ENCODE results near the gene CCL11. TPM values are rescaled to one million over a fixed set of nuclear protein-coding genes. Genes with fewer than 3 reads are reported as not detected.

Gene CCL11
- total RNA-seq, 3 donors from 2014 or later, result not detected

DNA sequence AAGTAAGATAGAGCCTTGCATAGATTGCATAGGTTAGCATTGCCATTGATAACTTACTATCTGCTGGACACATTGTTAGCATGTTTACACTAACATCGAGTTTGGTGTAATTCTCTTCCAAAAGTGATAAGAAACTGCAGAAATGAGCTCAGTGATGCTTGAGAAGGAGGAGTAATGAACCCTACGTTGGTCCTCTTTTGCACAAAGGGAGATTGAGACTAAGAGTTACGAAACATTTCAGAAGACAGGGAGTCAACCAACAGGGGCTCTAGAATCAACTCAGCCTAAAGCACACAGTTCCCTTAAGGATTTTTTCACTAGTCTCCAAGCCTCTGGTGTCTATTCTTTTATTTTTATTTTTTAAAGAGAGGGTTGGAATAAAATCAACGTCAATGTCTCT, 8.7 kb upstream of the CCL11 start:
- H3K4me3 Mint-ChIP-seq, result no peak overlapping the region
- H3K9me3 Mint-ChIP-seq, result no peaks in the 10 kb centered on the region
- no peak for ATAC-seq
- H3K27me3 Mint-ChIP-seq (ENCODE audit: low read depth), result peaks cover 47% of the 10 kb centered on the region
- no peak for DNase-seq
- H3K4me1 Mint-ChIP-seq (ENCODE audit: low read depth), result no peaks in the 10 kb centered on the region
- H3K36me3 Mint-ChIP-seq (ENCODE audit: insufficient read depth), result no peaks in the 10 kb centered on the region

DNA sequence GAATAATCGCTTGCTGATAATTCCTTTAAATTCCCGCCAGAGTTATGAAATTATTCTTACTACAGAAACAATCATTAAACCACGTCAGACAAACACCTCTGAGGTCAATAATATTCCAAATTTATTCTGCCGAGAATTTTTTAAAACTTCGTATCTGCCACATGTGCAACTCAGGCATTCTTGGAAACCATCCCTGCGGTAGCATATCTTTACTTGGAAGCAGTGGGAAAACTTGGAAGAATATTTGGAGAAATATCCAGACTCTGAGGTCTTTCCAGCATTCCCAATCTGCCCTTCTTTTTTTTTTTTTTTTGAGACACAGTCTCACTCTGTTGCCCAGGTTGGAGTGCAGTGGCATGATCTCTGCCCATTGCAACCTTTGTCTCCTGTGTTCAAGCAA, 2.0 kb upstream of the CCL11 start:
- no peak for DNase-seq
- no peaks in the 10 kb centered on the region for H3K9me3 Mint-ChIP-seq

DNA sequence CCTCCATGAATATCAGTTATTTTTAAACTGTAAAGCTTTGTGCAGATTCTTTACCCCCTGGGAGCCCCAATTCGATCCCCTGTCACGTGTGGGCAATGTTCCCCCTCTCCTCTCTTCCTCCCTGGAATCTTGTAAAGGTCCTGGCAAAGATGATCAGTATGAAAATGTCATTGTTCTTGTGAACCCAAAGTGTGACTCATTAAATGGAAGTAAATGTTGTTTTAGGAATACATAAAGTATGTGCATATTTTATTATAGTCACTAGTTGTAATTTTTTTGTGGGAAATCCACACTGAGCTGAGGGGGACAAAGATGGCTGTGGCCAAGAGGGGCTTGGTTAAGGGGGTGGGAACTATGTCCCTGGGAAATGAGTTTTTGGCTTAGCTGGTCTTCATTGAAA, 2.3 kb downstream of the CCL11 start:
- H3K9me3 Mint-ChIP-seq, result no peaks in the 10 kb centered on the region
- H3K4me3 Mint-ChIP-seq, result no peak overlapping the region
- H3K4me1 Mint-ChIP-seq (ENCODE audit: low read depth), result no peaks in the 10 kb centered on the region
- peaks cover 4% of the 10 kb centered on the region for H3K27me3 Mint-ChIP-seq (ENCODE audit: low read depth)
- no peaks in the 10 kb centered on the region for H3K36me3 Mint-ChIP-seq (ENCODE audit: insufficient read depth)
- no peak for DNase-seq
- ATAC-seq, result no peak

More for the DNA sequence above, 2.0 kb upstream of the CCL11 start:
- Mint-ChIP-seq H3K4me1 (ENCODE audit: low read depth) (no peaks in the 10 kb centered on the region), H3K36me3 (ENCODE audit: insufficient read depth) (no peaks in the 10 kb centered on the region), H3K4me3 (no peak overlapping the region), H3K27me3 (ENCODE audit: low read depth) (peaks cover 16% of the 10 kb centered on the region)
- ATAC-seq, result no peak

DNA sequence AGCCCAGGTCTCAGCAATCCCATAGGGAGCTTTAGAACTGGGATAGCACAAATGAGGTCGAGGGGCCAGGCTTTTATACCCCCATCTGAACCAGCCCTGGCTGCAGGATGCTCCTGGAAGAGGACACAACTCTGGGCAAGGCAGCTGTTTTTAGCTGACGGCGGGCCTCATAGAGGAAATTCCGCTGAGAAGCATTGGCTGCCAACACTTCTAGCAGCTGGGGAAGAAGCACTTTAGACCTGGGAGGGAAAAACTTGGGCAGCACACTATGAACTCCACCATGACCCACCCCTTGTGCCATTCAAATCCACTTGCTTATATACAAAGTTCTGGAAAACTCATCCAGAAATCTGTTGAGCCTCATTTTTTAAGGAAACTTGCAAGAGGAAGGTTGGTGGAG, 5.0 kb downstream of the CCL11 start:
- Mint-ChIP-seq H3K4me3 (no peak overlapping the region), H3K4me1 (ENCODE audit: low read depth) (no peaks in the 10 kb centered on the region), H3K9me3 (no peaks in the 10 kb centered on the region), H3K36me3 (ENCODE audit: insufficient read depth) (no peaks in the 10 kb centered on the region), H3K27me3 (ENCODE audit: low read depth) (peaks cover 4% of the 10 kb centered on the region)
- DNase-seq (no peak), ATAC-seq (no peak)

DNA sequence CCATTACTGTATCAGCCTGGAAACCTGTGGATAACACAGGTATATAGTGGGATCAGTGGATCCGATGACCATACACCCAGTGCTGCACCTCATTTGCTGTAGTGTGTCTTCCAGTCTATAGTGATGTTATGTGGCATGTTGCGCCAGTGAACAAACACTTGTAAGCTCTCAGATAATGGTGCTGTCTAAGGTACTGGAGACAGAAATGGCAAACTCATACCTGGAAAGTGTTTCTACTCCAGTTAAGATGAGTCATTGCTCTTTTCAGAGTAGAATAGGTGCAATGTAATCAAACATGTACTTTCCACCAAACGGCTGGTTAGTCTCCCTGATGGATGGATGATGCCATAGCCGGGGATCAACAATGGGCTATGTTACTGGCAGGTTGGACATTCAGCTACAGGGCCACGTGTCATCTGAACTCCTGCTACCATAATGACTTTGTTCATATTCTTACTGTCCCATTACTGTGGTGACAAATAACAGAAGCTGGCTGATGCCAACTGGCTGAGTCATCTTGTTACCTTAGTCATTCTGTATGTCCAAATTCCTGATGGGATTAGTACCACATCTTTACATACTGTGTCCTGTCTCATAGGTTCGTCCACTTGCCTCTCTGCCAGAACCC, 6.3 kb downstream of the CCL11 start:
- DNase-seq (no peak), ATAC-seq (peak in 1 of 2 donors; percentile 37)
- Mint-ChIP-seq H3K9me3 (no peaks in the 10 kb centered on the region), H3K4me1 (ENCODE audit: low read depth) (no peaks in the 10 kb centered on the region), H3K4me3 (no peak overlapping the region), H3K27me3 (ENCODE audit: low read depth) (peaks cover 3% of the 10 kb centered on the region), H3K36me3 (ENCODE audit: insufficient read depth) (no peaks in the 10 kb centered on the region)

DNA sequence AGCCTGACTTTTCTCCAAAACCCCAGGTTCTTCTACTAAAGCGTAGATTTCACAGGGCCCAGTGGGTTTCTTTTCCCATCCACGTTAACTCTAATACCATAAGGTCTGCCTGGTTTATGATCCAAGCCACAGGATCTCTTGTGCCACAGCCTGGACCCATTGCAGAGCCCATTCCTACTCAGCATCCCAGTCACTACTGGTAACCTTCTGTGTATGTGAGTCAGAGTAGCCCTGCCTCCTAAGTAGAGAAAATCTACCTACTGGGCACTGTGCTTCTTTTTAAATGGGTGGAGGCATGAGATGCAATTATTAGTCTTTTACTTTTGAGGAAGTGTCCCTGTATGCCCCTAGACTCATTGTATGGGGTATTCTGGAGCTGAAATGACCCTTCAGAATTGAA, 13.5 kb downstream of the CCL11 start:
- Mint-ChIP-seq H3K9me3 (no peaks in the 10 kb centered on the region), H3K27me3 (ENCODE audit: low read depth) (peaks cover 19% of the 10 kb centered on the region), H3K4me3 (no peak overlapping the region), H3K4me1 (ENCODE audit: low read depth) (no peaks in the 10 kb centered on the region), H3K36me3 (ENCODE audit: insufficient read depth) (no peaks in the 10 kb centered on the region)
- no peak for ATAC-seq
- DNase-seq, result no peak

DNA sequence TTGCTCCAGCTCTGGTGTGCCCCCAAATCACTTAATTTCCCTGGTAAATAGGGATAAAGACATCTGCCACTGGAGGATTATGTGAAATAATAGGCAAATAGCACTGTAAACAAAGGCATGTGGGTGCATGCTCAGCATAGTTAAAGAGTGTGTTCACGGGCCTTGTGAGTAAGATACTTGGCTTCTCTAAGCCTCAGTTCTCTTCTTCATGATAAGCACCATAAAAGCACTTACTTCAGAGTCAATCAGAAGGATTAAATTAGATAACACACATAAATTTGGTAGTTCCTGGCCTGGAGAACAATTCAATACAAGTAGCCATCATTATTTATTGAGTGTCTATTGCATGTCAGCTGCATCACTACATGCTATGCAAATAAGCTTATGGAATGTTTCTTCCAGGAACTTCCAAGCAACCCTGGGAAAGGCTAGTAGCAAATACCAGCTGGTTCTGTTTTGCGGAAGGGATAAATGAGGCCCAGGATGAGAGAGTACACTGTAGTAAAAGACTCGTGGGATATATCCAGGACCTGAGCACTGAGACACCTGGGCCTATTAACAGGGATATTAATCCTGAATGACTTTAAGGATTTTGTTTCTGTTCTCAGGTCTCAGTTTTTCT, 14.5 kb downstream of the CCL11 start:
- H3K36me3 Mint-ChIP-seq (ENCODE audit: insufficient read depth), result no peaks in the 10 kb centered on the region
- peaks cover 19% of the 10 kb centered on the region for H3K27me3 Mint-ChIP-seq (ENCODE audit: low read depth)
- H3K9me3 Mint-ChIP-seq, result no peaks in the 10 kb centered on the region
- ATAC-seq (no peak), DNase-seq (no peak)
- no peaks in the 10 kb centered on the region for H3K4me1 Mint-ChIP-seq (ENCODE audit: low read depth)
- H3K4me3 Mint-ChIP-seq, result no peak overlapping the region

DNA sequence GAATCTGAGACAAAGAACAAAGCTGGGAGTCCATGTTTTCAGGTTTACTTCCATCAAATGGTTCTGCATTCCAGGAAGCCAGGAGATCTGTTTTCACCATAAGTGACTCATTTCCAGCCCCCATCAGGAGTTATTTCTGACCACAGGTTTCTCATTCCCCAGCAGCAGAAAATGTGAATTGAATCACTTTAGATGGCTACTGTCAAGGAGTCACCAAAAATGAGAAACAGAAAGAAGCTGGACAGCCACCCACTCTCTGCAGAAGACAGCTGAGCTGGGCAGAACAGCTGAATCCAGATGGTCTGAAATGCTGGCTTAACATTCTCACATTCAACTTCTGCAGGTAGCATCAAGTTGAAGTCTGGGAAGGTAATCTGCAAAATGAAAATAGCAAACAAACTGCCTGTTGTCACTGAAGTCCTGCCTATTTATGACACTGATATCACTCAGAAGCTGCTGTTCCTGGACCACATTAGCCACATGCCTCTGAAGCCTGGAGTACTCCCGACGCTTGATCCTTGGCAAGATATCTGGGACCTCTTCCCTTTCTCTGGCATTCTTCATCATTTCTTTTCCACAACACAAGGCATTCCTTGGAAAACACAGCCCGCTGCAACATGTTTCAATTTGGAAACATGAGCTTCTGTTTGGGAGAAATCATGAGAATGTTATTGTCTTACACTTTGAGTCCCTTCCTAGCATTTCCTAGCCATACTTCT, 15.3 kb downstream of the CCL11 start:
- Mint-ChIP-seq H3K27me3 (ENCODE audit: low read depth) (peaks cover 17% of the 10 kb centered on the region), H3K4me1 (ENCODE audit: low read depth) (no peaks in the 10 kb centered on the region), H3K9me3 (no peaks in the 10 kb centered on the region), H3K4me3 (no peak overlapping the region), H3K36me3 (ENCODE audit: insufficient read depth) (no peaks in the 10 kb centered on the region)
- DNase-seq (no peak), ATAC-seq (no peak)

DNA sequence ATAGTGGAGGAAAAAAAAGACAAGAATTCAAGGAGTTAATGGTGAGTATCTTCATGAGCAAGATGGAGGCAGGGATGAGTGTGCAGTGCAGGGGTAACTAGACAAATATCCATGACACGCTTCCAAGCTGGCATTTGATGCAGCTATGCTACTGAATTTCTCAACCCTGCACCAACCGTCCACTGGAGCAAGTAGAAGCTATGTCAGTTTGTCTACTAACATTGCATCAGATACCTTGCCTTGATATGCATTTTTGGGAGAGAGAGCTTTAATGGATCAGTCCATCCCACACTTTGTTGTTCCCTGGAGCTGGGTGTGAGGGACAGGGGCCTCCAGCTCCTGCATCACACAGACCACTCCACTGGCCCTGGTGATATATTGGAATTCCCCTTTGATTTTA, 16.4 kb downstream of the CCL11 start:
- no peak for DNase-seq
- no peak overlapping the region for H3K4me3 Mint-ChIP-seq
- H3K36me3 Mint-ChIP-seq (ENCODE audit: insufficient read depth), result no peaks in the 10 kb centered on the region
- no peaks in the 10 kb centered on the region for H3K4me1 Mint-ChIP-seq (ENCODE audit: low read depth)
- no peak for ATAC-seq
- peaks cover 17% of the 10 kb centered on the region for H3K27me3 Mint-ChIP-seq (ENCODE audit: low read depth)
- H3K9me3 Mint-ChIP-seq, result no peaks in the 10 kb centered on the region

DNA sequence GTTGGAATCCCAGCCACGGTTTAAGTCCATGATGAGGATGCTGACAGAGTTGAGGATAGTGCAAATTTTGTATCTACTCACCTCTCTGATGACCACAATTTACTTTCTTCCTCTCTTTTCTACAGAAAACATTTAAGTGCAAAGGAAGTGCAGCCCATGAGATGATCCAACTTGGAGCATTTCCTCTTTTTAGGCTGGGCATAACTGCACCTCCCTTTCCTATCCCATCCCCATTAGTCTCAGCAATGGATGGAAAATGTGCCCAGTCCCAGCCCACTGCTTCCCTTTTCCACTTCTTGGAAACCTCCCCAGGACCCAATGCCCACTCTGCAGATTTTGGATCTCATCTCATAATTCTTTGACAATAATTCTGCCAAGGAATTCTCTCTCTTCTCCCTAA, 17.1 kb downstream of the CCL11 start:
- Mint-ChIP-seq H3K27me3 (ENCODE audit: low read depth) (peaks cover 17% of the 10 kb centered on the region), H3K4me1 (ENCODE audit: low read depth) (no peaks in the 10 kb centered on the region), H3K9me3 (no peaks in the 10 kb centered on the region), H3K4me3 (no peak overlapping the region), H3K36me3 (ENCODE audit: insufficient read depth) (no peaks in the 10 kb centered on the region)
- DNase-seq, result no peak
- ATAC-seq, result no peak

DNA sequence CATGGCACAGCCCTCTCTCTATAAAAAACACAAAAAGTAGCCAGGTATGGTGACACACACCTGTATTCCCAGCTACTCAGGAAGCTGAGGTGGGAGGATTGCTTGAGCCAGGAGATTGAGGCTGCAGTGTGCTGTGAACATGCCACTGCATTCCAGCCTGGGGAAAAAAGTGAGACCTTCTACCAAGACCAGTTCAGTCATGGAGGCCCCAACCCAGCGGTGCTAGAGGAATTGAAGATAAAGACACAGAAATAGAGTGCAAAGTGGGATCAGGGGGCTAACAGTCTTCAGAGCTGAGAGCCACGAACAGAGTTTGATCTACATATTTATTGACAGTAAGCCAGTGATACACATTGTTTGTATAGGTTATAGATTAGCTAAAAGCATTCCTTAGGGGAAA, 18.1 kb downstream of the CCL11 start:
- H3K27me3 Mint-ChIP-seq (ENCODE audit: low read depth), result peaks cover 11% of the 10 kb centered on the region
- ATAC-seq (no peak), DNase-seq (no peak)
- H3K9me3 Mint-ChIP-seq, result no peaks in the 10 kb centered on the region
- H3K4me1 Mint-ChIP-seq (ENCODE audit: low read depth), result no peaks in the 10 kb centered on the region
- H3K4me3 Mint-ChIP-seq, result no peak overlapping the region
- no peaks in the 10 kb centered on the region for H3K36me3 Mint-ChIP-seq (ENCODE audit: insufficient read depth)

DNA sequence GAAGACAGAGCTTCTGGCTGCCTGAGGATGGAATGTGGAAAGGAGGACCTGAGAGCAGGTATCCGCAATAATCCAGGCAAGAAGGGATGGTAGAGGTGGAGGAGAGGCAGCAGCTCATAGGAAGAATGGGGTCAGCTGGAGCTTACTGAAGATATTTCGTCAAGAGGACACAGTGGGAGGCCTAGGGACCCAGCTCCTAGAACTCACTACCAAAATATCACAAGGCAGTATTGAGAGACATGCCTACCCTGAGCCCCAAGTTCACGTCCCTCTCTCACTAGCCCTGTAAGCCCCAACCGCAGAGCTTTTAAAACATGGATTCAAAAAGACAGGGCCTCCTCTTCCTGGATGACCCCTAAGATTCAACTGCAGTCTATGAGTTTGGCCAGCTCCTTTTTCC, 19.5 kb downstream of the CCL11 start:
- no peak for ATAC-seq
- Mint-ChIP-seq H3K4me3 (no peak overlapping the region), H3K9me3 (no peaks in the 10 kb centered on the region), H3K36me3 (ENCODE audit: insufficient read depth) (no peaks in the 10 kb centered on the region), H3K27me3 (ENCODE audit: low read depth) (peaks cover 5% of the 10 kb centered on the region), H3K4me1 (ENCODE audit: low read depth) (no peaks in the 10 kb centered on the region)
- no peak for DNase-seq

DNA sequence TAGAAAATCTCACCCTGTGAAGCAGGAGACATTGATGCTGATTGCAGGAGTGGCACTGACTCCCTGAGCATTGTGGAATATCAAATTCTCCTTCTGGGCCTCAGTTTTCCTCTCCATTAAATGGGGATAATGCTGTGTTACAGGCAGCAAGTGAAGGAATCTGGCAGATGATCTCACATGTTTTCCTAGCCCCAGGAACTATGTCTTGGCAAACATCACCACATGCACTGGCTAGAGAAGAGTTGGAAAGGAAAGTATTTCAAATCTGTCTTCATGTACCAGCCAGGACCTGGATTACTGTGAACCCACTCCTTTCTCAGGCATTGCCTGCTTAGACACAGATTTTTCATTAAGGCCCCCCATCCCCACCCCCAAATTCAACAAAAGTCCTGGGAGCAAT, 20.1 kb downstream of the CCL11 start:
- Mint-ChIP-seq H3K4me3 (no peak overlapping the region), H3K27me3 (ENCODE audit: low read depth) (no peaks in the 10 kb centered on the region), H3K4me1 (ENCODE audit: low read depth) (no peaks in the 10 kb centered on the region), H3K9me3 (no peaks in the 10 kb centered on the region), H3K36me3 (ENCODE audit: insufficient read depth) (no peaks in the 10 kb centered on the region)
- ATAC-seq (no peak), DNase-seq (no peak)

DNA sequence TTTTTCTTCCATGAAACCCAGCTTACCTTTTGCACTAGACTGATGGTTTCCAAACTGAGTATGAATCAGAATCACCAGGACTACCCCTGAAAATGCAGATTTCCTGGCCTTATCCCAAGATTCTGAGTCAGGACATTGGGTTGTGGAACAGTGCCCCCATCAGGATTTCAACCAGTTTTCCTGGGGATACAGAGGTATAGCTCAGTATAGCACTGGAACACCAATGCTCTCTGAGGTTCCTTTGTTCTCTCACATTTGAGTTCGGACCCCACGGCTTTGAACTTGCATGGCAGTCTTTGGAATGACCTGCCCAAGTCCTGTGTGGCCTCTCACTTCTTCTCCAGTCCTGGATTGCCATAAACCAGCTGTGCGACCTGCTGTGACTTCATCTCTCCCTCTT, 20.9 kb downstream of the CCL11 start:
- no peak for DNase-seq
- no peaks in the 10 kb centered on the region for H3K36me3 Mint-ChIP-seq (ENCODE audit: insufficient read depth)
- H3K27me3 Mint-ChIP-seq (ENCODE audit: low read depth), result peaks cover 2% of the 10 kb centered on the region
- no peak overlapping the region for H3K4me3 Mint-ChIP-seq
- H3K9me3 Mint-ChIP-seq, result no peaks in the 10 kb centered on the region
- no peak for ATAC-seq
- no peaks in the 10 kb centered on the region for H3K4me1 Mint-ChIP-seq (ENCODE audit: low read depth)

DNA sequence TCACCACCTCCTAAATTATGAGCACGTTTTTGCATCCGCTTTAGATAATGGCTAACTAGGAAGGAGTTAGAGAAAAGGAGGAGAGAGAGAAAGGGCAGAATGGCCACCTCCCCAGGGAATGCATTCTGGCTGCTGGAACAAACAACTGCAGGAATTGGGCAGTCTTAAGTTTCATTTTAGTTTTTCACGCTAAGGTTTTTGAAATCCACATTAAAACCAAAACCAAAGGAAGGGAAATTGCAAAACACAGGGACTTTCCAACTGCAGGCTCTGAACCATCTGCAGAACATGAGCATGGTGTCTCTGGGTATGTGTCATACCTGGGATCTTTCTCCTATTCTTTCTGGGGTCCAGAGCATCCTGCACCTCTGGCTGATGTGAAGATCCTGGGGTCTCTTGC, 21.6 kb downstream of the CCL11 start:
- Mint-ChIP-seq H3K36me3 (ENCODE audit: insufficient read depth) (no peaks in the 10 kb centered on the region), H3K4me3 (no peak overlapping the region), H3K4me1 (ENCODE audit: low read depth) (no peaks in the 10 kb centered on the region), H3K27me3 (ENCODE audit: low read depth) (peaks cover 3% of the 10 kb centered on the region), H3K9me3 (no peaks in the 10 kb centered on the region)
- DNase-seq (no peak), ATAC-seq (no peak)

All from activated T-cell treated with anti-CD3 and anti-CD28 coated beads, Interleukin-2, amount 50 U/mL, for 4 hours (primary cell).